Adipocyte (in vitro differentiated cells): ENCODE results near the gene XXYLT1.
"Not testable (repeated sequence)": the region's sequence is repeated elsewhere in the genome, so short reads cannot be mapped to it uniquely, and the experiment has no call there.

Source experiments
- DNase-seq: peaks from one replicate; pipeline ENCODE4 v3.0.0-alpha.2; 2015; ENCODE audit warnings: low read depth
- H3K27me3 ChIP-seq: replicated peaks from 2 replicates; pipeline ENCODE4 v1.7.0; 2013; ENCODE audit warnings: mild to moderate bottlenecking, low read length, moderate library complexity; ENCODE audit not compliant: control insufficient read depth, insufficient read depth
- H3K36me3 ChIP-seq: 2 replicates; pipeline ENCODE4 v1.7.0; 2013; ENCODE audit warnings: low read length, mild to moderate bottlenecking, moderate library complexity; ENCODE audit not compliant: control insufficient read depth, insufficient read depth, severe bottlenecking
- H3K4me1 ChIP-seq: 2 replicates; pipeline ENCODE4 v1.7.0; 2013; ENCODE audit warnings: mild to moderate bottlenecking, low read length, moderate library complexity; ENCODE audit not compliant: control insufficient read depth, insufficient read depth
- H3K4me3 ChIP-seq: 2 replicates; pipeline ENCODE4 v1.7.0; 2013; ENCODE audit warnings: mild to moderate bottlenecking, low read length, moderate library complexity
- H3K9ac ChIP-seq: 2 replicates; pipeline ENCODE4 v1.7.0; 2013; ENCODE audit warnings: mild to moderate bottlenecking, low read length, moderate library complexity
- H3K9me3 ChIP-seq: 2 replicates; pipeline ENCODE4 v1.7.0; 2013; ENCODE audit warnings: mild to moderate bottlenecking, low read length, moderate library complexity; ENCODE audit not compliant: control insufficient read depth

Gene XXYLT1

DNA sequence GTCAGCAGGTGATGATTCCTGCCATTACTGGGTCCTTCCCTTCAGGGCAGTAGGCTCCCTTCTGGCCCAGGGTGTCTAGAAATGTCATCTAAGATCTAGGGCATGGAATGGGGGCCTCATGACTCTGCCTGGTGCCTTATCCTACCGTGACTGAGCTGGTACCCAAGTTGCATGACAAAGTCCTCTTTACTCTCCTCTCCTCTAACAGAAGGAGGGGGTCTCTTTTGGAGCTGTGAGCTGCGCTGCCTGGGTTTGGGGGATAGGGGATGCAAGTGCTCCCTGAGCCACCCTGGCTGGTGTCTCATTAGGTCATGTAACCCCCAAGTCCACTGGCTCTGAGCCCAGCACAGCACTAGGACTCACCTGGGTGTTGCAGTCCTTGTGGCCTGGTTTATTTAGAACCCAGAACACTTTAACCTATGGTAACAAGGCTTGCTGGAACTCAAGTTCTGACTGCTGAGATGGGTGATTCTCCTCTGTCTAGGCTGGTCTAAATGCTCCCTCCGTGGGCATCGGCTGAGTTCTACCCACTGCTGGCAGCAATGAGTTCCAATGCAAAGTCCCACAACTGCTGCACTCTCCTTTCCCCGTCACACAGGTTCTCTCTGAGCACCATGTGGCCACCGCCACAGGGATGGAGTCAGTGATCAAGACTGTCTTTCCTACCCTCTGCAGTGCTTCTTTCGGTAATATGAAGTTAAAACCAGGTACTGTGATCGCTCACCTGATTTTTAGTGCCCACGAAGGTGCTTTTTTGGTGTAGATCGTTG is 34.0 kb downstream of the XXYLT1 start:
- Histone ChIP-seq H3K4me1 (peaks cover 25% of the 10 kb centered on the region), H3K27me3 (no peaks in the 10 kb centered on the region), H3K4me3 (no peak overlapping the region), H3K36me3 (no peaks in the 10 kb centered on the region), H3K9ac (no peak overlapping the region), H3K9me3 (no peaks in the 10 kb centered on the region)
- no peak for DNase-seq

DNA sequence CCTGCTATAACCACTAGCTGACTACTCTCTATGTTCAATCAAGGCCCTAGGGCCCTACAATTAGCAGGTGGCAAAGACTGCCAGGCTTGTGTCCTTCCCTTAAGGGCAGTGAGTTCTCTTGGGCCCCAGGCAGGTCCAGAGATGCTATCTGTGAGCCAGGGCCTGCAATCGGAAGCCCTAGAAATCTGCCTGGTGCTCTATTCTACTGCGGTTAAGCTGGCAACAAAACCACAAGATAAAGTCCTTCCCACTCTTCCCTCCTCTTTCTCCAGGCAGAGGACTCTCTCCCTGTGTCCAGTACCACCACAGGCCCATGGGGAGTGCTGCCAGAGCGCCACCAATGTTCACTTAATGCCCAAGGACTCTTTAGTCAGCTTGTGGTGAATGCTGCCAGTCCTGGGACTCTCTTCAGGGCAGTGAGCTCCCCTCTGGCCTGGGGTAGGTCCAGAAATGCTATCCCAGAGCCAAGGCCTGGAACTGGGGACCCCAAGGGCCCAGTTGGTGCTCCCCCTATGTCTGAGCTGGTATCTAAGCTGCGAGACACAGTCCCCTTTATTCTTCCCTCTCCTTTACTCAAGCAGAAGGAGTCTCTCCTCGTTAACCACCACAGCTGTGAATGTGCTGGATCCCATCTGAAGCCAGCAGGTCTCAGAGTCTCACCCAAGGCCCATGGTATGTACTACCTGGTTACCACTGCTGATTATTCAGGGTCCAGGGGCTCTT is 34.7 kb downstream of the XXYLT1 start:
- Histone ChIP-seq H3K4me1 (peaks cover 25% of the 10 kb centered on the region), H3K36me3 (no peaks in the 10 kb centered on the region), H3K27me3 (no peaks in the 10 kb centered on the region), H3K9me3 (no peaks in the 10 kb centered on the region), H3K9ac (no peak overlapping the region), H3K4me3 (no peak overlapping the region)
- DNase-seq, result no peak

DNA sequence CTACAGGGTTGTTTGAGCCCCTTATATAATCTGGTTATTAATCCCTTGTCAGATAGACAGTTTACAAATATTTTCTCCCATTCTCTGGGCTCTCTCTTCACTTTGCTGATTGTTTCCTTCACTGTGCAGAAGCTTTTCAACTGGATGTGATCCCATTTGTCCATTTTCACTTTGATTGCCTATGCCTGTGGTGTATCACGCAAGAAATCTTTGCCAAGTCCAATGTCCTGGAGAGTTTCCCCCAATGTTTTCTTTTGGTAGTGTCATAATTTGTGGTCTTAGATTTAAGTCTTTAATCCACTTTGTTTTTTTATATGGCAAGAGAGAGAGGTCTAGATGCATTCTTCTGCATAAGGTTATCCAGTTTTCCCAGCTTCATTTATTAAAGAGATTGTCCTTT is 40.7 kb downstream of the XXYLT1 start:
- H3K9me3 ChIP-seq, result no peaks in the 10 kb centered on the region
- DNase-seq, result no peak
- no peaks in the 10 kb centered on the region for H3K4me1 ChIP-seq
- no peaks in the 10 kb centered on the region for H3K27me3 ChIP-seq
- no peak overlapping the region for H3K4me3 ChIP-seq
- H3K9ac ChIP-seq, result no peak overlapping the region
- H3K36me3 ChIP-seq, result peaks cover 6% of the 10 kb centered on the region

DNA sequence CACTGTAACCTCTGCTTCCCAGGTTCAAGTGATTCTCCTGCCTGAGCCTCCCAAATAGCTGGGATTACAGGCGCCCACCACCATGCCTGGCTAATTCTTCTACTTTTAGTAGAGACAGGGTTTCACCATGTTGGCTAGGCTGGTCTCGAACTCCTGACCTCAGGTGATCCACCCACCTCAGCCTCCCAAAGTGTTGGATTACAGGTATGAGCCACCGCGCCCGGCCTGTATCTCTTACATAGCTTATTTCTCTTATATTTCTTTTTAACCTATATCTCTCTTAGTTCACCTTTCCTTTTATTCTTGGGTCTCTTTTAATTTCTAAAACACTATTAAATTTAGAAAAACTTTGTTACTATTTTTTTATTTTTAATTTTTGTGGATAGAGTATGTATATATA is 42.1 kb downstream of the XXYLT1 start:
- H3K9ac ChIP-seq, H3K27me3 ChIP-seq, H3K36me3 ChIP-seq, H3K4me1 ChIP-seq, DNase-seq, H3K9me3 ChIP-seq, H3K4me3 ChIP-seq: not testable (repeated sequence)

DNA sequence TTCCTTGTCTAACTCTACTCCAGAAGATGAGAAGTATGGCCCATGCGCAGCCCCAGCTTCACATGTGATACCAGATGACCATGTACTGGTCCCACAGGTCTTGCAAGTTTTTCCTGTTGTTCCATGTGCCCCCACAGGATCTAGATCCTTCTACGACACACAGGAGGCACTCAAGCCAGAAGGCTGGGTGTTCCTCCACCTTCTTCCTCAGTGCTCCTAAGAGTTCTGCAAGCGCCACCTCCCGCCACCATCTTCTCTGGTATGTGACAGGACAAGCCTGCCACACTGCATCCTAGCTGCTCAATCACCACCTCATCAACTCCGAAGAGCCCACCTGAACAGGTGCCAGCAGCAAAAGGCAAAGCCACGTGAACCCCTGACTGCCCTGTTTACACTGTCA is 43.1 kb downstream of the XXYLT1 start:
- H3K9me3 ChIP-seq, result no peaks in the 10 kb centered on the region
- peaks cover 6% of the 10 kb centered on the region for H3K36me3 ChIP-seq
- no peak overlapping the region for H3K4me3 ChIP-seq
- H3K4me1 ChIP-seq, result peaks cover 16% of the 10 kb centered on the region
- H3K9ac ChIP-seq, result no peak overlapping the region
- DNase-seq, result no peak
- no peaks in the 10 kb centered on the region for H3K27me3 ChIP-seq

DNA sequence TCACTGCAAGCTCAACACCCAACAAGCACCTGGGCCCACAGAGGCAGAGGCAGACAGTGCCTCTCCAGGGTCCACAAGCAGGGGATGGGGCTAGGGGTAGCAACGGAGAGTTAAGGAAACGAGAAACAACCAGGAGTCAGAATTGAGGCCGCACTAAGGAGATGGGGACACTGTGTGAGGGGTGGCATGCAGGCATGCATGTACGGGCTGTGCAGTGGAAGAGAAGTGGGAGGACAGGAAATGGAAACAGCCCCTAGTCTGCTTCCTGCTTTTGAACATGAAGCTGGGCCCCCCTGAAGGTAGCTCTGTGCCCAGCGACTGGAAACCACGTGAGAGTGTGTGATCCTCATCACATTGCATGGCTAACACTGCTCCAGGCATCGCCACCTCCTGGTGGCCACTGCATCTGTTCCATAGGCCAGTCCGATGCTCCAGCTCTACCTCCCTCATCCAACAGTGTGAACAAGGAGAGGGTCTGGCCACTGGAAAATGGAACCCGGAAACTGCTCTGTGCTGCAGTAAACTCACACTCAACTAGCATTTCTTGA is 44.0 kb downstream of the XXYLT1 start:
- H3K36me3 ChIP-seq, result peaks cover 6% of the 10 kb centered on the region
- H3K4me3 ChIP-seq, result no peak overlapping the region
- no peak overlapping the region for H3K9ac ChIP-seq
- no peaks in the 10 kb centered on the region for H3K27me3 ChIP-seq
- H3K4me1 ChIP-seq, result peaks cover 25% of the 10 kb centered on the region
- no peaks in the 10 kb centered on the region for H3K9me3 ChIP-seq
- DNase-seq, result no peak

DNA sequence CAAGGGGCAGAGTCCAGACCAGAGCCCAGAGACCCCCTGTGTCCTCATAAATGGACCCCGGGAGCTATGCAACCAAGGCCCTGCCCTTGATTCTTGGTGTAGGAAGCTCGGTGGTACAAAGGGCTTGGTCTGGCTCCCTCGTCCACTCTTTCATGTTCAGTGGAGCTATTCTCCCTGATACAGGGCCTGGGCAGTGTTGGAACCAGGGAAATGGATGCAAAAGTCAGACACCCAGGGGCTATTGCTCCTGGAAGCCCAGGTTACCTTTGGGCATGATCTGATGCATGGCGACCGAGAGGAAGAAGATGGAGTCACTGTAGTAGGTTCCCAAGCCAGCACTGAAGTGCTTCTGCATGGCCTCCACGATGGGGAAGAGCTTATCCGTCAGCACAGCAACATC is 44.5 kb downstream of the XXYLT1 start:
- no peaks in the 10 kb centered on the region for H3K9me3 ChIP-seq
- peaks cover 30% of the 10 kb centered on the region for H3K4me1 ChIP-seq
- peaks cover 6% of the 10 kb centered on the region for H3K36me3 ChIP-seq
- no peak for DNase-seq
- H3K27me3 ChIP-seq, result no peaks in the 10 kb centered on the region
- no peak overlapping the region for H3K4me3 ChIP-seq
- no peak overlapping the region for H3K9ac ChIP-seq

DNA sequence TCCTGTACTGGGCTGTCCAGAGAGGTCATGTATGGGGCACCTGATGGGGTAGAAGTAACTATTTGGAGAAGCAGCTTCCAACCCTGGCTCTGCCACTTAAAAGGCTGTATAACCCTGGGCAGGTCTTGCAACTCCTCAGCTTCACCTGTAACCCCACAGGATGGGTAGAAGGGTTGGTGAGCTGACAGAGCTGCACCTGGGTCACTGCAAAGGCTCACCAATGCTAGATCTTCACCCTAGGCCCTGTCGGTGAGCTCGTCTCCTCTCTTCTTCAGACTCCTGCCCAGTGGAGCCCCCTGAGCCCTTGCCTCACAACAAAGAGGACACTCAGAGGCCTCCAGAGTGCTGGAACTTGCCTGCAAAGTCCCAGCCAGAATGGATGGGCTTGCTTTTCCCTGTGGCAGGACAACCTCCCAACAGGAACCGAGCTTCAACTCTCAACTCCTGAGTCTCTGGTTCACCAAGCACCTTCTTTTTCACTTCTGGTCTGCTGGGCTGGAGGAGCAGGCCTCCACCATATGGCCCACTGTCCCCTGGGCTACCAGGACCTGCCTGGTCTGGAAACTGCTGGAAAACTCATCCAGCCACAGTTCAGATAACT is 45.9 kb downstream of the XXYLT1 start:
- Histone ChIP-seq H3K4me3 (no peak overlapping the region), H3K36me3 (peaks cover 6% of the 10 kb centered on the region), H3K4me1 (peaks cover 41% of the 10 kb centered on the region), H3K27me3 (no peaks in the 10 kb centered on the region), H3K9me3 (no peaks in the 10 kb centered on the region), H3K9ac (no peak overlapping the region)
- no peak for DNase-seq

DNA sequence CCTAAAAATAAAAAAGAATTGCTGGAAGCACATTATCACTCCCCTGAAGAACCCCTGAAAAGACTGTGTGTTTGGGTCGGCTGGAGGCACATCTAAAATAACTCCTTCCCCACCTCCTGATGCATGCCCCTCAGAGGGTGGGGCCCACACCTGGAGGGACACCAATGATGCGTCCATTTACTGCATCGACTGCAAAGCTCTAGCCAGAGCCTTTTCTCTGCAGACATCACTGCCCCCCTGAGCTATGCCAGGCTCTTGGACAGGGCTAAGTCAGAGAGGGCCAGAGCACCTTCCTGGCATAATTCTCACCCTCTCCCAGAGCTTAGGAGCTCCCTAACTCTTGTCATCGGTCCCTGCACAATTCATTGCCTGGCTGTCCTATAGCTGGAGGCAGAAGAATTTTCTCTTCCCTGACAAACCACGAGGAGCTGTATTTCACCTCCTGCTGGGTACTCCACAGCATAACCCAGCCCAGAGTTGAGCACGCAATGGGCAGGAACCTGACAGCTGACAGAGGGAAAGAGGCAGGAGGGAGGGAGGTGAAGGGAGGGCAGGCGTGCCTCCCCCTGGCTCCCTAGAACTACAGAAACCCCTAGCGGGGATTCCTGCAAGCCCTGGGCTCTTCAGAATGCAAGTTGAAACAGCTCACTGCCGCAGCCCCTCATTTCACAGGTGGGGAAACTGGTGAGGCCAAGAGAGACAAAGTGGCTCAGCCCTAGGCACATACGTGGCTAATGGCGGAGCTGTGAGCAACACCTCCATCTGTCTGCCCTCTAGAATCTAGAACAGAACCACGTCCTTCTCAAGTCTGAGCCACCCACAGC is 46.6 kb downstream of the XXYLT1 start:
- Histone ChIP-seq H3K9ac (peak overlapping the region; percentile 65), H3K27me3 (no peaks in the 10 kb centered on the region), H3K36me3 (peaks cover 6% of the 10 kb centered on the region), H3K4me1 (peaks cover 46% of the 10 kb centered on the region), H3K4me3 (no peak overlapping the region), H3K9me3 (no peaks in the 10 kb centered on the region)
- no peak for DNase-seq

DNA sequence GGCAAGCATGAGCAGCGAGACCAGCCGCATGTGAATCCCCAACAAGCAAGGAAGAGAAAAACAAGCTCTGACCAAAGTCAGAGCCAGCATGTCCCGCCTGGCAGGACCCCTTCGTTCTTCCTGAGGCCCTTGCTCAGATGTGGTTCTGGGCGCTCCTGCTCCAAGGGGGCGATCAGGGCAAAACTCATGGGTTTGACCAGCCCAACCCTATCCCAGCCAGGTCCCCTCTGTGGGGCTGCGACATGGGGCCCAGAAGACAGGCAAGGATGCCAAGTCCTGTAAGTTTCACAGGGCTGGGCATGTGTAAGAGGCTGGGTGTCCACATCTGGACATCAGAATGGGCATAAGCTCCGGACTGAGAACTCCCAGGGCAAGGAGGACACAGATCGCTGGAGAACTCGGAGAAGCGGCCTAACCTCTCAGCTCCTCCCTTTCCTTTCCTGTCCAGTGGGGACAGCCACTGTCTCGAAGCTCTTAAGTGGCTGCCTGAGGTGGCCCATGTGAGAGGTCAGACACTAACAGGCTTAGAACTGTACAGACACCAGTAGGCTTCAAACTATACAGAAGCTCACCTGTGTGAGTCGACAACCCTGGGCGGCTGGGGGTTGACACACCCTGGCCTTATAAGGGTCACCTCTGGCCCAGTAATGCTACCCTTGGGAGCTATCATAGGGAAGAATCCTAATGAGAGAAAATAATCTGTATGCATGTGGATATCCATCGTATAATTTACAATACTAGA is 48.9 kb downstream of the XXYLT1 start:
- no peak for DNase-seq
- Histone ChIP-seq H3K27me3 (no peaks in the 10 kb centered on the region), H3K9ac (peak overlapping the region; percentile 65), H3K9me3 (no peaks in the 10 kb centered on the region), H3K36me3 (peaks cover 6% of the 10 kb centered on the region), H3K4me1 (peaks cover 46% of the 10 kb centered on the region), H3K4me3 (no peak overlapping the region)
